Nephron (organoid): Measurements from ENCODE around the gene DIP2C.

Experiments used
- H3K27ac Mint-ChIP-seq, 3 experiments: 2 replicates each; pipeline ENCODE4 v1.8.0; 2020; ENCODE audit warnings: mixed read lengths in 3 of 3, mild to moderate bottlenecking in 2 of 3, moderate library complexity in 1 of 3
- H3K27me3 Mint-ChIP-seq: 2 replicates; pipeline ENCODE4 v1.8.0; 2021; ENCODE audit warnings: low read depth, mild to moderate bottlenecking, moderate library complexity, mixed read lengths
- H3K36me3 Mint-ChIP-seq: 2 replicates; pipeline ENCODE4 v1.8.0; 2020; ENCODE audit warnings: low read depth, mixed read lengths
- H3K4me1 Mint-ChIP-seq: 2 replicates; pipeline ENCODE4 v1.8.0; 2020; ENCODE audit warnings: mixed read lengths
- H3K4me3 Mint-ChIP-seq, 3 experiments: 2 replicates each; pipeline ENCODE4 v1.8.0; 2020; ENCODE audit warnings: mild to moderate bottlenecking in 3 of 3, mixed read lengths in 3 of 3, moderate library complexity in 2 of 3
- H3K9me3 Mint-ChIP-seq: 2 replicates; pipeline ENCODE4 v1.8.0; 2020; ENCODE audit warnings: mixed read lengths
- TF ChIP-seq, protein P1 (sequence below), 3 experiments: fragments of 200-600 bp; sonication (generic); IDR thresholded peaks; one replicate each; pipeline ENCODE4 v1.5.0; 2021; ENCODE audit warnings: antibody characterized with exemption in 3 of 3; ENCODE audit not compliant: unreplicated experiment in 3 of 3

Gene DIP2C

DNA sequence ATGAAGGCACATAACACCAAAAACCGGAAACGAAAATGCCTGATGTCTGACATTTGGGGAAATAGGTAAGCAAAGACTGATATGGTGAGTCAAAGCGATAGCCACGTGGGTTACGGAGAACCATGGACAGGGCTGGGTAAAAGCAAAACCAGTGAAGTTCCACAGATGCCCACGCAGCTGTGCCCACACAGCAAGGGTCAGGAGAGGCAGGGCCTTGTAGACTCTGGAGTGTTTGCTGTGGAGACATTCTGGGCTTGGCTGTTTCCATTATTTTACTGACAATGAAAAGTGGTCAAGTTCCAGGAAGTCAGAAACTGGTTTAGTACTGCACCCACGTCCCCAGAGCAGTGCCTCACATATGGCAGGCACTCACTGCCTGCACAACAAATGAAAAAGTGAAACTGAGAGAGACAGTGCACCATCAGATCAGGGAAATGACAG is 405.5 kb downstream of the DIP2C start:
- no peaks in the 10 kb centered on the region for H3K9me3 Mint-ChIP-seq
- no peaks in the 10 kb centered on the region for H3K27me3 Mint-ChIP-seq
- H3K4me1 Mint-ChIP-seq = no peaks in the 10 kb centered on the region
- TF ChIP-seq, protein P1, sequence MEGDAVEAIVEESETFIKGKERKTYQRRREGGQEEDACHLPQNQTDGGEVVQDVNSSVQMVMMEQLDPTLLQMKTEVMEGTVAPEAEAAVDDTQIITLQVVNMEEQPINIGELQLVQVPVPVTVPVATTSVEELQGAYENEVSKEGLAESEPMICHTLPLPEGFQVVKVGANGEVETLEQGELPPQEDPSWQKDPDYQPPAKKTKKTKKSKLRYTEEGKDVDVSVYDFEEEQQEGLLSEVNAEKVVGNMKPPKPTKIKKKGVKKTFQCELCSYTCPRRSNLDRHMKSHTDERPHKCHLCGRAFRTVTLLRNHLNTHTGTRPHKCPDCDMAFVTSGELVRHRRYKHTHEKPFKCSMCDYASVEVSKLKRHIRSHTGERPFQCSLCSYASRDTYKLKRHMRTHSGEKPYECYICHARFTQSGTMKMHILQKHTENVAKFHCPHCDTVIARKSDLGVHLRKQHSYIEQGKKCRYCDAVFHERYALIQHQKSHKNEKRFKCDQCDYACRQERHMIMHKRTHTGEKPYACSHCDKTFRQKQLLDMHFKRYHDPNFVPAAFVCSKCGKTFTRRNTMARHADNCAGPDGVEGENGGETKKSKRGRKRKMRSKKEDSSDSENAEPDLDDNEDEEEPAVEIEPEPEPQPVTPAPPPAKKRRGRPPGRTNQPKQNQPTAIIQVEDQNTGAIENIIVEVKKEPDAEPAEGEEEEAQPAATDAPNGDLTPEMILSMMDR (IDR thresholded peaks at IDR 0.05; ENCODE audit: unreplicated experiment in 3 of 3) = no peak
- no peak overlapping the region for H3K27ac Mint-ChIP-seq
- H3K4me3 Mint-ChIP-seq = no peak overlapping the region
- H3K36me3 Mint-ChIP-seq = peaks cover 81% of the 10 kb centered on the region

DNA sequence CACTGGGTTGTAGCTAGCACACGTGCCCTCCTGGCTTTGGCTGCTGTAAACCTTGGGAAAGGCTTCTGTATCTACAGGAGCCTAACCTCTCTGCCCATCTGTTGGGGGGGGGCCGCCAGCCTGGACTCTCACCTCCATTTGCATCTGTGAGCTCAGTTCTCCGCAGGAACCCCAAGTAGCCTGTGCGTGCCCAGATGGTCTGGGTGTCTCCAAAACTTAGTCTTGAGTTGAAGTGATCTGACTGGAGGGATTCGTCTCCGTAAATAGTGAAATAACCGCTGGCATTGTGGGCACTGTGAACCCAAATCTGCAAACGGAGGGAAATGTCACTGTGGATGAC is 406.4 kb downstream of the DIP2C start:
- Mint-ChIP-seq H3K4me1 (no peaks in the 10 kb centered on the region), H3K4me3 (no peak overlapping the region), H3K9me3 (no peaks in the 10 kb centered on the region), H3K27ac (no peak overlapping the region), H3K27me3 (no peaks in the 10 kb centered on the region), H3K36me3 (peaks cover 75% of the 10 kb centered on the region)
- TF ChIP-seq, protein P1 (IDR thresholded peaks at IDR 0.05; ENCODE audit: unreplicated experiment in 3 of 3) = no peak

DNA sequence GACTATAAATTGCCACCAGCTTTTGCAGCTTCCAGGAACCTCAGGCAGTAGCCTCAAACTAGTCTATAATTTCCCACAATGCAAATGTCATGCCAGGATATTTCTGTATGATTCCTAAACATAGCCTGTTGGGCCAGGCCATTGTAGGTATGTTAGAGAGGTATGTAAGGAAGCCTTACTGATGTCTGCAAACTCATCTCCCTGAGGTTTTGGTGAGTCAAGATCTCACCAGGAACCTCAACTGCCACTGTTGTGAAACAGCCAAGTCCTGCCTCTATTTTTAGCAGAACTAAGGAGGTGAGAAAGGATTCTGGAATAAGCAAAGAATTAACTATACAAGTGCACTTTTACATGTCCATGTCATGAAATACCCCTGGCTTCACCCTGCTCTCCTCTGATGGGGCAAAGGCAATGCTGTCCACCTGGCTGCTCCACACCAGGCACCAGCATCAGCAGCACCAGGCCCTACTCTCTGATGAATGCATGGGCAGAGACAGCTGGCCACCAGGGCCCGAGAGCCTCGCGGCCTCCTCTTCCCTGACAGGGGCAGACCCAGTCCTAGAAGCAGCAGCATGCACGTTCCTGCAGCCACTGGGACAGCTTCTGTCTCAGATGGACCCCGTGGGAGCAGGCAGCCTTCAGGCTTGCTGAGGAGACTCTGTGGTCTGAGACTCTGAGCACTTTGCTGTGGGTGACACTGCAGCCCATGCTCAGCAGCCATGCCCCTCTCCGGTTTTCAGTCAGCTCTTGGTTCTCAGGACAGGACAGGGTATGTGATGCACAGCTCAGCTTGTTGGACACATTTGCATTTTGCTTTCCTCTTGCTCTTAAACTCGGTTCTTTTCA is 407.0 kb downstream of the DIP2C start:
- Mint-ChIP-seq H3K4me1 (no peaks in the 10 kb centered on the region), H3K27ac (no peak overlapping the region), H3K4me3 (no peak overlapping the region), H3K27me3 (no peaks in the 10 kb centered on the region), H3K9me3 (no peaks in the 10 kb centered on the region), H3K36me3 (peaks cover 76% of the 10 kb centered on the region)
- TF ChIP-seq, protein P1 (IDR thresholded peaks at IDR 0.05; ENCODE audit: unreplicated experiment in 3 of 3) = no peak

DNA sequence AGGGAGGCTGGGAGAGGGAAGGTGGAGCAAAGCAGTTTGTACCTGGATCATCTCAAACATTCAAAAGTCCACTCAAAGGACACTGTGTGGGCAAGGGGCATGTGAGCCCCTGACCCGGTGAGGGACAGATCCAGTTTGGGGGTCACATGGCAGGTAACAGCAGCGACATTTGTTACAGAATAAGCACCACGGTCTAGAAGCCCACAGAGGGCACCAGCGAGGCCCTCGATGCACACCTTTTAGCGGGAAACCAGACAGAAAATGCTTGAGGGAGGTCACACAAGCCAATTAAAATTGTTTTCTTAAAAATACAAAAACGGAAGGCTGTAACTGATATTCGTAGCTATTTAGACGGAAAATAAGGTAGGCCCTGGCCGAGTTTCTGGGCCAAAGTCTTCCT is 409.8 kb downstream of the DIP2C start:
- no peaks in the 10 kb centered on the region for H3K9me3 Mint-ChIP-seq
- peaks cover 65% of the 10 kb centered on the region for H3K36me3 Mint-ChIP-seq
- no peak overlapping the region for H3K27ac Mint-ChIP-seq
- H3K4me1 Mint-ChIP-seq = no peaks in the 10 kb centered on the region
- TF ChIP-seq, protein P1 (IDR thresholded peaks at IDR 0.05; ENCODE audit: unreplicated experiment in 3 of 3) = peak in 1 of 3 experiments; percentile 16
- H3K4me3 Mint-ChIP-seq = no peak overlapping the region
- H3K27me3 Mint-ChIP-seq = no peaks in the 10 kb centered on the region

DNA sequence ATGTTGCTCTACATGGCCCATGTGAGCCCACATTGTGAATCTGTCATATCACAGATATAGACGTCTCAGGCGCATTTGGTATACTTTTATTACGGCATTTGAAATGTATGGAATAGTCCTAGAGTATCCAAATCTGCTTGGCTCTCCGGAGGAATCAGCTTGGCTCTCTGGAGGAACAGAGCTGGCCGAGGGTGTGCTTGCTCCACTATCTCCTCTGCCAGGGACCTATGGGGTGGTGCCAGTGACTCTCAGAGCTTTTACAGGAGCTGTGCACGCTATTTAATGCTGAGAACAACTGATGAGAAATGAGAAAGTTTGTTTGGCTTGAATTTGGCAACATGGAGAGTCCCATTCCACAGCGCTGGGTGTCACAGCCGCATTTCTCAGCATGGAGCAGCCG is 410.2 kb downstream of the DIP2C start:
- no peaks in the 10 kb centered on the region for H3K9me3 Mint-ChIP-seq
- TF ChIP-seq, protein P1 (IDR thresholded peaks at IDR 0.05; ENCODE audit: unreplicated experiment in 3 of 3) = no peak
- no peaks in the 10 kb centered on the region for H3K4me1 Mint-ChIP-seq
- H3K27ac Mint-ChIP-seq = no peak overlapping the region
- no peak overlapping the region for H3K4me3 Mint-ChIP-seq
- peaks cover 62% of the 10 kb centered on the region for H3K36me3 Mint-ChIP-seq
- no peaks in the 10 kb centered on the region for H3K27me3 Mint-ChIP-seq

DNA sequence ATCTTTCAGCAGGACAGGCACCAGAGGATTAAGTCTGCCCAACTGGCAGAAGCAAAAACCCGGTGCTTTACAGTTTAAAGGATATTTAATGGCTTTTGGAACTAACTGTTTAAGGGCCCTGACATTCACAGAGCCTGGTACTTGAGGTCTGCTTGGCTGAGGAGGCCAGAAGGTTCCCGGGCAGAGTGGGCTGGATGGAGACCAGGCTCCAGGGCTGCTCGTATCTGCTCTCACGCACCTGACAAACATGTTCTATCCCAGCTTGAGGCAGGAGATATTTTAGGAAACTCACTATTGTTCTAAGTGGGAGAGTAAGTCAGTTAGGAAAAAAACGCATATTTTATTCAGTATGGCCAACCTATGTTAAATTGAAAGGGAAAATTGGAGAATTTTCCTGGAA is 410.8 kb downstream of the DIP2C start:
- Mint-ChIP-seq H3K27me3 (no peaks in the 10 kb centered on the region), H3K4me1 (no peaks in the 10 kb centered on the region), H3K4me3 (no peak overlapping the region), H3K9me3 (no peaks in the 10 kb centered on the region), H3K27ac (no peak overlapping the region), H3K36me3 (peaks cover 57% of the 10 kb centered on the region)
- TF ChIP-seq, protein P1 (IDR thresholded peaks at IDR 0.05; ENCODE audit: unreplicated experiment in 3 of 3) = no peak
